ENCODE data around the gene ARL5C.

GRCh38 chr17:39196241-39196807 lies 30.4 kb upstream of the ARL5C start:
- no peak for TF ChIP-seq CTCF (IDR thresholded peaks at IDR 0.05; ENCODE audit: low read depth, low read length, missing input control)
- no peak for TF ChIP-seq REST (IDR thresholded peaks at IDR 0.05)
- no peak for TF ChIP-seq TAF1 (conservative IDR thresholded peaks at IDR 0.05)

Measured in liver (tissue), 3 donors.